SK-N-SH (cell line): ENCODE results near the gene TNFRSF11A. TPM values are rescaled to one million over a fixed set of nuclear protein-coding genes. Genes with fewer than 3 reads are reported as not detected.

ENCODE experiments used
- CTCF ChIA-PET: fragments of 300-600, 350-600 bp; formaldehyde crosslinking; extraction: SDS; loops from one replicate; lab custom pipeline; 2021; lab: Yijun Ruan, JAX
- POLR2A ChIA-PET: fragments of 350-600 bp; sonication (Branson Sonifier 250); formaldehyde crosslinking; extraction: SDS; loops from one replicate; lab custom pipeline; 2020; ENCODE audit warnings: antibody characterized with exemption, inconsistent platforms; lab: Yijun Ruan, JAX
- DNase-seq: peaks from one replicate; pipeline ENCODE4 v3.0.0; 2012
- H2AFZ ChIP-seq: fragments of 200-600 bp; sonication (generic); 2 replicates; pipeline ENCODE4 v1.8.1; 2016; ENCODE audit warnings: antibody characterized with exemption, mild to moderate bottlenecking, low read depth
- H3F3A ChIP-seq: fragments of 200-600 bp; sonication (generic); replicated peaks from 2 replicates; pipeline ENCODE3; 2016; ENCODE audit warnings: antibody characterized with exemption, mild to moderate bottlenecking; ENCODE audit not compliant: insufficient read depth
- H3K27ac ChIP-seq, 2 experiments: fragments of 200-500 bp in 1 of 2; fragments of 200-600 bp in 1 of 2; sonication (Bioruptor generic) in 1 of 2; sonication (generic), shearing (Covaris generic) in 1 of 2; 2 replicates each; pipeline versions ENCODE4 v1.5.1 to v1.6.1; 2014 to 2016; ENCODE audit warnings: low read depth in 2 of 2, inconsistent platforms in 1 of 2, low read length in 1 of 2, mild to moderate bottlenecking in 1 of 2, mixed read lengths in 1 of 2
- H3K27me3 ChIP-seq: fragments of 200-600 bp; sonication (generic), shearing (Covaris generic); 2 replicates; pipeline ENCODE4 v1.6.1; 2016; ENCODE audit warnings: mixed run types; ENCODE audit not compliant: insufficient read depth
- H3K36me3 ChIP-seq, 2 experiments: fragments of 200-500 bp in 1 of 2; fragments of 200-600 bp in 1 of 2; sonication (Bioruptor generic) in 1 of 2; sonication (generic) in 1 of 2; replicated peaks in 1 of 2; 2 replicates each; pipeline versions ENCODE3 to v1.5.1; 2014 to 2016; ENCODE audit warnings: low read length in 1 of 2, mild to moderate bottlenecking in 1 of 2; ENCODE audit not compliant: insufficient read depth in 2 of 2, control insufficient read depth in 1 of 2
- H3K4me1 ChIP-seq, 2 experiments: fragments of 200-500 bp in 1 of 2; fragments of 200-600 bp in 1 of 2; sonication (Bioruptor generic) in 1 of 2; sonication (generic), shearing (Covaris generic) in 1 of 2; 2 replicates each; pipeline versions ENCODE4 v1.5.1 to v1.6.1; 2014 to 2016; ENCODE audit warnings: low read depth in 1 of 2, low read length in 1 of 2, mixed run types in 1 of 2; ENCODE audit not compliant: insufficient read depth in 2 of 2, control insufficient read depth in 1 of 2
- H3K4me2 ChIP-seq: fragments of 200-600 bp; sonication (generic), shearing (Covaris generic); 2 replicates; pipeline ENCODE4 v1.6.1; 2017; ENCODE audit warnings: mixed run types
- H3K4me3 ChIP-seq, 2 experiments: fragments of 200-500 bp in 1 of 2; fragments of 200-600 bp in 1 of 2; sonication (Bioruptor generic) in 1 of 2; sonication (generic), shearing (Covaris generic) in 1 of 2; 2 replicates each; pipeline versions ENCODE4 v1.5.1 to v1.8.1; 2014 to 2016; ENCODE audit warnings: low read depth in 2 of 2, inconsistent platforms in 1 of 2, low read length in 1 of 2, mild to moderate bottlenecking in 1 of 2, mixed read lengths in 1 of 2, moderate library complexity in 1 of 2
- H3K79me2 ChIP-seq: fragments of 200-600 bp; sonication (generic); 2 replicates; pipeline ENCODE4 v1.8.1; 2017; ENCODE audit warnings: mild to moderate bottlenecking; ENCODE audit not compliant: insufficient read depth
- H3K9ac ChIP-seq: fragments of 200-600 bp; sonication (generic); 2 replicates; pipeline ENCODE4 v1.6.1; 2017; ENCODE audit warnings: mixed run types
- H3K9me2 ChIP-seq: fragments of 200-600 bp; sonication (generic); 2 replicates; pipeline ENCODE4 v1.6.1; 2017; ENCODE audit warnings: mixed run types
- H3K9me3 ChIP-seq: fragments of 200-600 bp; sonication (generic); 2 replicates; pipeline ENCODE4 v1.6.1; 2017; ENCODE audit warnings: mixed run types, mild to moderate bottlenecking, moderate library complexity
- H4K20me1 ChIP-seq: fragments of 200-600 bp; sonication (generic); 2 replicates; pipeline ENCODE4 v1.6.1; 2017; ENCODE audit warnings: mild to moderate bottlenecking, mixed run types; ENCODE audit not compliant: insufficient read depth
- EP300 ChIP-seq, 2 experiments: IDR thresholded peaks; 2 replicates each; pipeline versions ENCODE4 v1.4.0 to v1.6.1; 2012; ENCODE audit warnings: borderline replicate concordance in 1 of 2, low read depth in 1 of 2, low read length in 1 of 2
- EZH2phosphoT487 ChIP-seq: fragments of 200-600 bp; sonication (generic); IDR thresholded peaks from 2 replicates; pipeline ENCODE4 v1.6.1; 2017; ENCODE audit warnings: low read depth, mixed run types, mild to moderate bottlenecking, antibody characterized with exemption, moderate library complexity, borderline replicate concordance
- FOXJ3 ChIP-seq: sonication (generic); formaldehyde crosslinking; IDR thresholded peaks from 2 replicates; pipeline ENCODE4 v1.5.1; 2020; ENCODE audit warnings: mild to moderate bottlenecking, missing genetic modification reagents
- FOXM1 ChIP-seq: IDR thresholded peaks from 2 replicates; pipeline ENCODE4 v1.4.0; 2012; ENCODE audit warnings: low read depth, mild to moderate bottlenecking
- GABPA ChIP-seq: IDR thresholded peaks from 2 replicates; pipeline ENCODE4 v1.4.0; 2012; ENCODE audit warnings: low read depth, mild to moderate bottlenecking
- IRF3 ChIP-seq: fragments of 150-350 bp; IDR thresholded peaks from 2 replicates; pipeline ENCODE4 v1.6.1; 2016; ENCODE audit warnings: mild to moderate bottlenecking, low read depth, low read length
- MAX ChIP-seq: IDR thresholded peaks from 2 replicates; pipeline ENCODE4 v1.4.0; 2012; ENCODE audit warnings: low read depth
- MXI1 ChIP-seq: IDR thresholded peaks from 2 replicates; pipeline ENCODE4 v1.6.1; 2012; ENCODE audit warnings: mild to moderate bottlenecking, low read depth, low read length, improper control_type of control experiment
- POLR2AphosphoS5 ChIP-seq: IDR thresholded peaks from 2 replicates; pipeline ENCODE4 v1.6.1; 2012; ENCODE audit warnings: low read depth, low read length
- RAD21 ChIP-seq: IDR thresholded peaks from 2 replicates; pipeline ENCODE4 v1.6.1; 2012; ENCODE audit warnings: mild to moderate bottlenecking, low read length
- RCOR1 ChIP-seq: fragments of 150-350 bp; IDR thresholded peaks from 2 replicates; pipeline ENCODE4 v1.6.1; 2017; ENCODE audit warnings: antibody characterized with exemption, low read length
- TAF1 ChIP-seq: IDR thresholded peaks from 2 replicates; pipeline ENCODE4 v1.6.1; 2012; ENCODE audit warnings: low read depth, mild to moderate bottlenecking, low read length, moderate library complexity, borderline replicate concordance
- TCF12 ChIP-seq: IDR thresholded peaks from 2 replicates; pipeline ENCODE4 v1.4.0; 2012
- TEAD4 ChIP-seq: IDR thresholded peaks from 2 replicates; pipeline ENCODE4 v1.4.0; 2012; ENCODE audit warnings: mild to moderate bottlenecking, borderline replicate concordance; ENCODE audit not compliant: insufficient read depth
- USF1 ChIP-seq: IDR thresholded peaks from 2 replicates; pipeline ENCODE4 v1.4.0; 2012; ENCODE audit warnings: low read depth, borderline replicate concordance
- ZBTB33 ChIP-seq: IDR thresholded peaks from 2 replicates; pipeline ENCODE4 v1.4.0; 2012; ENCODE audit warnings: low read depth, borderline replicate concordance
- WGBS: methylation state at CpG from one replicate; pipeline ENCODE4 v1.1.6; 2017; ENCODE audit warnings: low lambda C conversion rate; 5-methylcytosine and 5-hydroxymethylcytosine counted together
- polyA plus RNA-seq, 3 experiments: library from polyadenylated mRNA; depleted of rRNA; stranded (reverse); fragments of >200 nt; gene quantifications; 2 replicates each; pipeline ENCODE4 v1.2.3, GENCODE V29; 2012

TNFRSF11A gene
- polyA plus RNA-seq, 1 of the 3 experiments (the other 2 are of a cell fraction) = 5.1 TPM

GRCh38 chr18:62377131-62377807, 52.2 kb downstream of the TNFRSF11A start:
- TF ChIP-seq IRF3 = no peak
- TF ChIP-seq RCOR1 = no peak
- TF ChIP-seq MAX = no peak
- TF ChIP-seq POLR2AphosphoS5 = no peak
- no peak for TF ChIP-seq ZBTB33
- no peak for TF ChIP-seq USF1
- TF ChIP-seq FOXM1 = no peak
- no peak for TF ChIP-seq TAF1
- no peak for TF ChIP-seq FOXJ3 (CRISPR knock-in tag)
- no peak for TF ChIP-seq TCF12
- no peak for TF ChIP-seq EP300 (IDR thresholded peaks at IDR 0.05; ENCODE audit: borderline replicate concordance in 1 of 2, low read depth in 1 of 2, low read length in 1 of 2)
- TF ChIP-seq MXI1 = no peak
- no peak for TF ChIP-seq EZH2phosphoT487
- no peak for TF ChIP-seq GABPA
- TF ChIP-seq TEAD4 = no peak
- no peak for TF ChIP-seq RAD21
- TF ChIP-seq, all 33 proteins: peak for 0
- ChIA-PET POLR2A (no interaction called here), CTCF (interaction anchor here (1.4 kb wide), 1 partner anchor 208 kb away, joined by 4 read pairs; no protein-coding TSS in a partner anchor)
- no peaks in the 10 kb centered on the region for H3K4me1 ChIP-seq
- H3K36me3 ChIP-seq = no peaks in the 10 kb centered on the region
- H3K9me2 ChIP-seq = no peaks in the 10 kb centered on the region
- no peak overlapping the region for H3K9ac ChIP-seq
- H3F3A ChIP-seq = no peaks in the 10 kb centered on the region
- H3K27ac ChIP-seq = no peak overlapping the region
- DNase-seq = no peak
- no peaks in the 10 kb centered on the region for H3K9me3 ChIP-seq
- no peak overlapping the region for H3K4me2 ChIP-seq
- no peaks in the 10 kb centered on the region for H4K20me1 ChIP-seq
- H2AFZ ChIP-seq = no peak overlapping the region
- H3K27me3 ChIP-seq = no peaks in the 10 kb centered on the region
- H3K79me2 ChIP-seq = no peaks in the 10 kb centered on the region
- H3K4me3 ChIP-seq = no peak overlapping the region
- 96% methylated on average over 7 of the region's 7 CpGs for WGBS
